Smooth muscle cell (in vitro differentiated cells): Measurements from ENCODE around the gene LAMA2. TPM values are rescaled to one million over a fixed set of nuclear protein-coding genes. Genes with fewer than 3 reads are reported as not detected.

Source experiments
- DNase-seq: peaks from one replicate; lab custom pipeline; 2025; ENCODE audit not compliant: unreplicated experiment; lab: John Stamatoyannopoulos, UW
- H2AFZ ChIP-seq: fragments of 200-600 bp; sonication (generic); 2 replicates; pipeline ENCODE4 v1.6.0; 2016; ENCODE audit warnings: antibody characterized with exemption, low read depth, mild to moderate bottlenecking
- H3F3A ChIP-seq: fragments of 200-600 bp; sonication (generic); 2 replicates; pipeline ENCODE4 v1.6.0; 2017; ENCODE audit warnings: antibody characterized with exemption, low read depth
- H3K27ac ChIP-seq: fragments of 200-600 bp; sonication (generic); 2 replicates; pipeline ENCODE4 v1.5.1; 2016; ENCODE audit warnings: low read depth, mild to moderate bottlenecking
- H3K27me3 ChIP-seq: fragments of 200-600 bp; sonication (generic); 2 replicates; pipeline ENCODE4 v1.6.1; 2016; ENCODE audit warnings: low read depth, mild to moderate bottlenecking
- H3K36me3 ChIP-seq: fragments of 200-600 bp; sonication (generic); 2 replicates; pipeline ENCODE4 v1.5.1; 2016; ENCODE audit warnings: low read depth
- H3K4me1 ChIP-seq: fragments of 200-600 bp; sonication (generic); 2 replicates; pipeline ENCODE4 v1.5.1; 2016; ENCODE audit warnings: low read depth
- H3K4me2 ChIP-seq: fragments of 200-600 bp; sonication (generic); 2 replicates; pipeline ENCODE4 v1.6.0; 2016; ENCODE audit warnings: mild to moderate bottlenecking
- H3K4me3 ChIP-seq: fragments of 200-600 bp; sonication (generic); 2 replicates; pipeline ENCODE4 v1.5.1; 2016; ENCODE audit warnings: mild to moderate bottlenecking
- H3K79me2 ChIP-seq: fragments of 200-600 bp; sonication (generic); 2 replicates; pipeline ENCODE4 v1.6.0; 2016; ENCODE audit warnings: low read depth, mild to moderate bottlenecking
- H3K9ac ChIP-seq: fragments of 200-600 bp; sonication (generic); 2 replicates; pipeline ENCODE4 v1.6.0; 2016; ENCODE audit warnings: low read depth
- H3K9me3 ChIP-seq: fragments of 200-600 bp; sonication (generic); replicated peaks from 2 replicates; pipeline ENCODE4 v1.5.1; 2016; ENCODE audit warnings: low read depth
- H4K20me1 ChIP-seq: fragments of 200-600 bp; sonication (generic); 2 replicates; pipeline ENCODE4 v1.6.0; 2016; ENCODE audit warnings: low read depth
- CTCF ChIP-seq: fragments of 200-600 bp; sonication (generic); IDR thresholded peaks from 2 replicates; pipeline ENCODE4 v1.5.1; 2017; ENCODE audit warnings: borderline replicate concordance, mild to moderate bottlenecking, antibody characterized with exemption; ENCODE audit not compliant: insufficient read depth, poor library complexity, severe bottlenecking
- WGBS: methylation state at CpG from one replicate; pipeline ENCODE4 v1.1.7; 2016; ENCODE audit warnings: low lambda C conversion rate; 5-methylcytosine and 5-hydroxymethylcytosine counted together
- polyA plus RNA-seq: library from polyadenylated mRNA; unstranded; fragments of >200 nt; fragmentation: Nextera tagmentation; extraction: Ambion mirVana; gene quantifications from 2 replicates; pipeline ENCODE4 v1.2.1, GENCODE V29; 2016
- total RNA-seq: library from RNA; depleted of rRNA; stranded (reverse); fragments of >200 nt; gene quantifications from 2 replicates; pipeline ENCODE4 v1.2.3, GENCODE V29; 2014

Gene LAMA2
- total and polyA plus RNA-seq, 2 experiments from 2014 or later: 21.7 to 92.9 TPM

GRCh38 chr6:129188306-129188705 is 305.4 kb downstream of the LAMA2 start:
- Histone ChIP-seq H3K4me2 (peak overlapping the region; percentile 25), H4K20me1 (no peaks in the 10 kb centered on the region), H3K9ac (no peak overlapping the region), H3F3A (peaks cover 17% of the 10 kb centered on the region), H3K79me2 (no peaks in the 10 kb centered on the region), H3K36me3 (no peaks in the 10 kb centered on the region), H3K27me3 (no peaks in the 10 kb centered on the region), H3K27ac (peak overlapping the region; percentile 50), H2AFZ (no peak overlapping the region), H3K9me3 (no peaks in the 10 kb centered on the region), H3K4me3 (no peak overlapping the region), H3K4me1 (peaks cover 28% of the 10 kb centered on the region)
- DNase-seq: no peak
- WGBS: 88% methylated on average over 2 of the region's 2 CpGs
- no peak for TF ChIP-seq CTCF

- no peak overlapping the region for H3K9ac ChIP-seq
- no peaks in the 10 kb centered on the region for H3K27me3 ChIP-seq
- peak overlapping the region; percentile 25 for H3K4me2 ChIP-seq
- H3K9me3 ChIP-seq: no peaks in the 10 kb centered on the region
- no peak overlapping the region for H2AFZ ChIP-seq
- WGBS: 73% methylated on average over 2 of the region's 2 CpGs
- H3F3A ChIP-seq: peaks cover 16% of the 10 kb centered on the region
- no peak for TF ChIP-seq CTCF
- H3K36me3 ChIP-seq: no peaks in the 10 kb centered on the region
- H3K4me1 ChIP-seq: peaks cover 26% of the 10 kb centered on the region
- no peaks in the 10 kb centered on the region for H3K79me2 ChIP-seq
- no peak for DNase-seq
- H4K20me1 ChIP-seq: no peaks in the 10 kb centered on the region
- no peak overlapping the region for H3K4me3 ChIP-seq
- peak overlapping the region; percentile 50 for H3K27ac ChIP-seq
Observed at GRCh38 chr6:129188795-129189194, 305.9 kb downstream of the LAMA2 start.

- DNase-seq: no peak
- H3K27ac ChIP-seq: peak overlapping the region; percentile 50
- no peaks in the 10 kb centered on the region for H4K20me1 ChIP-seq
- peaks cover 26% of the 10 kb centered on the region for H3K4me1 ChIP-seq
- no peaks in the 10 kb centered on the region for H3K27me3 ChIP-seq
- H3K9me3 ChIP-seq: no peaks in the 10 kb centered on the region
- peaks cover 15% of the 10 kb centered on the region for H3F3A ChIP-seq
- no peak overlapping the region for H2AFZ ChIP-seq
- H3K79me2 ChIP-seq: no peaks in the 10 kb centered on the region
- 40% methylated on average over 1 of the region's 1 CpG for WGBS
- H3K4me2 ChIP-seq: peak overlapping the region; percentile 25
- H3K36me3 ChIP-seq: no peaks in the 10 kb centered on the region
- H3K4me3 ChIP-seq: no peak overlapping the region
- H3K9ac ChIP-seq: no peak overlapping the region
- no peak for TF ChIP-seq CTCF
Observed at GRCh38 chr6:129189266-129189665, 306.3 kb downstream of the LAMA2 start.

GRCh38 chr6:129191235-129191634 is 308.3 kb downstream of the LAMA2 start:
- Histone ChIP-seq H3K4me1 (peaks cover 23% of the 10 kb centered on the region), H4K20me1 (no peaks in the 10 kb centered on the region), H3K79me2 (no peaks in the 10 kb centered on the region), H3K4me2 (peak overlapping the region; percentile 46), H3K27me3 (no peaks in the 10 kb centered on the region), H2AFZ (no peak overlapping the region), H3K9ac (no peak overlapping the region), H3K27ac (peak overlapping the region; percentile 25), H3K36me3 (no peaks in the 10 kb centered on the region), H3K4me3 (no peak overlapping the region), H3K9me3 (no peaks in the 10 kb centered on the region), H3F3A (peaks cover 9% of the 10 kb centered on the region)
- DNase-seq: no peak
- TF ChIP-seq CTCF: no peak
- 34% methylated on average over 2 of the region's 2 CpGs for WGBS
